C4-2B (cell line): ENCODE measurements around the gene SORCS1.

ENCODE experiments used
- CTCF ChIP-seq: fragments of 450-650 bp; conservative IDR thresholded peaks from 2 replicates; pipeline ENCODE4 v1.5.1; 2017; ENCODE audit warnings: mild to moderate bottlenecking
- ZFX ChIP-seq: fragments of 450-650 bp; IDR thresholded peaks from 2 replicates; pipeline ENCODE4 v1.6.1; 2017

- TF ChIP-seq CTCF = no peak
- no peak for TF ChIP-seq ZFX
These were observed 456.0 kb downstream of the SORCS1 start for GRCh38 chr10:106708506-106708905.
